ENCODE measurements around the gene RFXANK. TPM values are rescaled to one million over a fixed set of nuclear protein-coding genes. Genes with fewer than 3 reads are reported as not detected.

Gene RFXANK
- total RNA-seq, 2 experiments from 2014 or later, result 100 to 102 TPM

DNA sequence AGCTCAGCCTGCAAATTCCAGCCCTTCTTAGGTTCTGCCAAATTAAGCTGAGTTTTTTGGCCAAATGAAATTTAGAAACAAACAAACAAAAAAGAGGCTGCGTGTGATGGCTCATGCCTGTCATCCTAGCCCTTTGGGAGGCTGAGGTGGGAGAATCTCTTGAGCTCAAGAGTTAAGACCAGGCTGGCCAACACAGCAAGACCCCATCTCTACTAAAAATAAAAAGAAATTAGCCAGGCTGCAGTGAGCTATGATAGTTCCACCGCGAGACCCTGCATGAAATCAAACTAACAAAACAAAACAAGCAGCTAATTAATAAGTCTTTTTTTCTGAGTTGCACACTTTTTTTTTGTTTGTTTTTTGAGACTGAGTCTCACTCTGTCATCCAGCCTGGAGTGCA lies 37.6 kb downstream of the RFXANK start:
- ChIA-PET CTCF (interaction anchor here (0.7 to 1.4 kb wide), 2 partner anchors 55 to 73 kb away, joined by 3 read pairs; no protein-coding TSS in a partner anchor), POLR2A (no interaction called here)

DNA sequence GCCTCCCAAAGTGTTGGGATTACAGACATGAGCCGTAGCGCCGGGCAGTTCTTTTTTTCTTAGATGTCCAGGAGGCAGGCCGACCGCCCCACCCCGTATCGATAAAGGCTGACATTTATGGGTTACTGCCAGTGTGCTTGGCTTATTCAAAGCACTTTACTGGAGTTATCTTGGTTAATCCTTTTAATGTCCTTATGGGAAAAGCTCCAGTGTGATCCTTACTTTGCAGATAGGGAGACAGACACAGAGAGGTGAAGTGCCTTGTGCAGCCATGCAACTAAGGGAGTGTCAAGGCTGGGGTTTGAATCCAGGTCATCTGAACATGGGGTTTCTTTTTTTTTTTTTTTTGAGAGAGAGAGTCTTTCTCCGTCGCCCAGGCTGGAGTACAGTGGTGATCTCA lies 38.9 kb downstream of the RFXANK start:
- Mint-ChIP-seq H3K36me3 (ENCODE audit: low read depth) (no peaks in the 10 kb centered on the region), H3K9me3 (peaks cover 9% of the 10 kb centered on the region), H3K4me1 (no peaks in the 10 kb centered on the region), H3K4me3 (no peak overlapping the region), H3K27ac (no peak overlapping the region), H3K27me3 (peaks cover 6% of the 10 kb centered on the region)
- POLR2A ChIA-PET, result no interaction called here
- no peak for DNase-seq
- CTCF ChIA-PET, result no interaction called here

More for the DNA sequence above, 37.6 kb downstream of the RFXANK start:
- no peak overlapping the region for H3K4me3 Mint-ChIP-seq
- H3K27ac Mint-ChIP-seq, result no peak overlapping the region
- peaks cover 4% of the 10 kb centered on the region for H3K4me1 Mint-ChIP-seq
- H3K36me3 Mint-ChIP-seq (ENCODE audit: low read depth), result no peaks in the 10 kb centered on the region
- H3K27me3 Mint-ChIP-seq, result peaks cover 7% of the 10 kb centered on the region
- peaks cover 7% of the 10 kb centered on the region for H3K9me3 Mint-ChIP-seq
- DNase-seq, result no peak

DNA sequence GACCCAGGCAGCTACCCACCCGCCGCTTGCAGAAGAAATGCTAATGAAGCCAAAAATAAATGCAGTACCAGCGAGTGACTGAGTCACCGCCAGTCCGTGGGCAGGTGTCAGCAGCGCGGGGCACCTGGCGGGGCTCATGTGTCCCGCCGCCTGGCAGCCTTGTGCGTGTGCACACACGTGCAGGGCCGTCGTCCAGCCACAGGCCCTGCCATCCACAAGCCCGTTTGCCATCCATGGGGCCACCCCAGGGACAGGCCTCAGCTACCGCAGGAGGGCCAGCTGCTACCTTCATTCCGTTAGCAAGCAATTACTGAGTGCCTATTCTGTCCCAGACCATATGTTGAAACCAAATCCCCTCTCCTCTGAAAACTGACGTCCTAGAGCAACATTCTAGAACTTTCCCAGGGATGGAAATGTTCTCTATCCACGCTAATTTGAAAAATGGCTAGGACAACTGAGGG lies 40.2 kb downstream of the RFXANK start:
- Mint-ChIP-seq H3K4me3 (no peak overlapping the region), H3K27ac (no peak overlapping the region), H3K36me3 (ENCODE audit: low read depth) (no peaks in the 10 kb centered on the region), H3K9me3 (peaks cover 13% of the 10 kb centered on the region), H3K27me3 (peaks cover 9% of the 10 kb centered on the region), H3K4me1 (no peaks in the 10 kb centered on the region)
- CTCF ChIA-PET, result no interaction called here
- DNase-seq, result no peak
- POLR2A ChIA-PET, result no interaction called here

DNA sequence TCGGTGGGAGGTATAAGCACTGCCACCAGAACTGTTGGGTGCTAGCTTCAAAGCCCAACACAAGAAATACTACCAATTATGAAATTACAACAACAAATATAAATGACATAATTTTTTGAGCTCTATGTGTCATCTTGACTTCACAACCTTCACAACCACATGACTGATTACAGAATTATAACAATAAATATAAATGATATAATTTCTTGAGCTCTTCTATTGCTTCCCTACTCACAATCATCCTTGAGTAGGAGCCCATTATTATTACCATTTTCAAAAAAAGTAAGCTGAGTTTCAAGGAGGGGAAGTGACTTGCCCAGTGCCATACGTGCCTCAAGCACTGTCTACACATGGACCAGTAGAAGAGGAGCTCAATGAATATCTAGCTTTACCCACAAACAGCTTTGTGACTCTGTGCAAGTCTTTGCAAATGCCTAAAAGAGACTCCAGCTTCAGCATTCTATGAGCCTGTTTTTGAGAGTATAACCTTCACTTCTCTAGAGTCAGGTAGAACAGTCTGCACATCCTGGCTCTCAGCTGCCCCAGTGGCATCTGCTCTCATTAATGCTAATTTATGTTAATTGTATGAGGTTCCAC lies 42.3 kb downstream of the RFXANK start:
- Mint-ChIP-seq H3K4me3 (no peak overlapping the region), H3K9me3 (peaks cover 15% of the 10 kb centered on the region), H3K27me3 (peaks cover 5% of the 10 kb centered on the region), H3K36me3 (ENCODE audit: low read depth) (no peaks in the 10 kb centered on the region), H3K4me1 (no peaks in the 10 kb centered on the region), H3K27ac (no peak overlapping the region)
- DNase-seq, result no peak
- POLR2A ChIA-PET, result no interaction called here
- CTCF ChIA-PET, result interaction anchor here (0.6 to 1.8 kb wide), 3 partner anchors 9 to 145 kb away, joined by 3 to 10 read pairs (median 6); no protein-coding TSS in a partner anchor

DNA sequence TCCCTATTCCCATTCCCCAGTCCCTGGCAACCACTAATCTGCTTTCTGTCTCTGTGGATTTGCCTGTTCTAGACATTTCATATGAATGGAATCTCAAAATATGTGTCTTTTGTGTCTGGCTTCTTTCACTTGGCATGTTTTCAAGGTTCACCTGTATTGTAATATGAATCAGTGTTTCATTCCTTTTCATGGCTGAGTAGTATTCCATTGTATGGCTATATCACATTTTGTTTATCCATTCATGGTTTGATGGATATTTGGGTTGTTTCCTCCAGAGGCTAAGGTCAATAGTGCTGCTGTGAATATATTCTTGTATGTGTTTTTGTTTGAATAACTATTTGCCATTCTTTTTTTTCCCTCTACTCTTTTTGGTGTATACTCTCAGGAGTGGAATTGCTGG lies 44.1 kb downstream of the RFXANK start:
- POLR2A ChIA-PET, result no interaction called here

DNA sequence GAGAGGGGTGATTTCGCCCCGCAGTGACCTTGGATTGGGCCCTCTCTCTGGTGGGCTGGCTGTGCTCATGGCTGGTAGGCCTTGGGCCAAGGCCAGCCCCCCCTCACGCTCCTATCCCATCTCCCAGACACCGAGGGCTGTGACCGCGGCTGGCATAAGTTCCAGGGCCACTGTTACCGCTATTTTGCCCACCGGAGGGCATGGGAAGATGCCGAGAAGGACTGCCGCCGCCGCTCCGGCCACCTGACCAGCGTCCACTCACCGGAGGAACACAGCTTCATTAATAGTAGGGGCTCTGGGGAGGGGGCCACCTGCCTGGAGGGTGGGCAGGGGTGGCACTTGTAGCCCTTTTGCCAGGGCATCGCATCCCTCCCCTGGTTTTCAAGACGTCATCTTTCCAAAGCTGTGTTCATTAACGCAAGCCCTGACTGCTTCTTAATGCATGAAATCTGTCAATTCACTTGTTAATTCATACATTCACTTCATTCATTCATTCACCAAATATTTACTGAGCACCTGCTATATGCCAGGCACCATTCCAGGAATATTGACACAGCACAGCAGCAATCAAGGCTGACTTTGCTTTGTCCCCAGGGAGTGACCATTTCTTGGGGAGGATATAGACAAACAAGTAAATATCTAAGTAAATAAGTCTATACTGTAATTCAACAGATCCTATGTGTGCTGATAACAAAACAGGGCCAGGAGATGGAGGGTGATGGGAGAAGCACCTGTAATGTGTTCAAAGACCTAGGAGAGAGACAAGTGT lies 46.3 kb downstream of the RFXANK start:
- Mint-ChIP-seq H3K36me3 (ENCODE audit: low read depth) (no peaks in the 10 kb centered on the region), H3K9me3 (peaks cover 13% of the 10 kb centered on the region), H3K4me1 (no peaks in the 10 kb centered on the region), H3K27ac (no peak overlapping the region), H3K4me3 (no peak overlapping the region), H3K27me3 (peaks cover 4% of the 10 kb centered on the region)
- ChIA-PET POLR2A (no interaction called here), CTCF (no interaction called here)
- DNase-seq, result no peak

More for the DNA sequence above, 44.1 kb downstream of the RFXANK start:
- no peaks in the 10 kb centered on the region for H3K4me1 Mint-ChIP-seq
- H3K27ac Mint-ChIP-seq, result no peak overlapping the region
- peaks cover 15% of the 10 kb centered on the region for H3K9me3 Mint-ChIP-seq
- DNase-seq, result no peak
- CTCF ChIA-PET, result interaction anchor here (0.7 kb wide), 1 partner anchor 296 kb away, joined by 3 read pairs; no protein-coding TSS in a partner anchor
- no peaks in the 10 kb centered on the region for H3K36me3 Mint-ChIP-seq (ENCODE audit: low read depth)
- no peak overlapping the region for H3K4me3 Mint-ChIP-seq
- H3K27me3 Mint-ChIP-seq, result peaks cover 5% of the 10 kb centered on the region

DNA sequence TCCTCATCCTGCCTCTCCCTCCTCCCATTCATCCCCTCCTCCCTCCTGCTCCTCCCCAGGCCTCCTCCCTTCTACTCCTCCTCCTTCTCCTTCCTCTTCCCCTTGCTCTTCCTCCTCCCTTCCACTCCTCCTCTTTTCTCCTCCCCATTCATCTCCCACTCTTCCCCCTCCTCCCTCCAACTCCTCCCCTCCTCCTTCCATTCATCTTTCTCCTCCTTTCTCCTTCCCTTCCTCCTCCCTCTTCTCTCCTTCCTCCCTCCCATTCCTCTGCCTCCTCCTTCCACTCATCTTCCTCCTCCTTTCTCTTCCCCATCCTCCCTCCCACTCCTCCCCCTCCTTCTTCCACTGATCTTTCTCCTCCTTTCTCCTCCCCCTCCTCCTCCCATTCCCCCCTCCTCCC lies 47.6 kb downstream of the RFXANK start:
- Mint-ChIP-seq H3K27me3 (peaks cover 4% of the 10 kb centered on the region), H3K4me1 (no peaks in the 10 kb centered on the region), H3K4me3 (no peak overlapping the region), H3K9me3 (peaks cover 9% of the 10 kb centered on the region), H3K27ac (no peak overlapping the region), H3K36me3 (ENCODE audit: low read depth) (no peaks in the 10 kb centered on the region)
- CTCF ChIA-PET, result no interaction called here
- DNase-seq, result no peak
- POLR2A ChIA-PET, result no interaction called here

DNA sequence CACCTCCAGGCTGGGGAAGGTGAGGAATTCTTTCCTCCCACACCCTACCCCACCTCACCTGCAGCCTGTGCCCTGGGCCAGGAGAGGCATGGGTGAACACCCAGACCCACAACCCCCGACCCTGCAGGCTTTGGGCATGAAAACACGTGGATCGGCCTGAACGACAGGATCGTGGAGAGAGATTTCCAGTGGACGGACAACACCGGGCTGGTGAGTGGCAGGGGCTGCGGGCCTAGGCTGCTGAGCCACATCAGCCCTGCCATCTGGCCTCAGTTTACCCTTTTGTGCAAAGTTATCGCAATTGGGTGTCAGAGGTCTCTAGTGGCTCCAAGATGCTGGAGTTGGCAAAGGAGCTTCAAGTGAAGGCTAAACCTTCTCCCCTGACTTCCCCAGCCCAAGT lies 48.4 kb downstream of the RFXANK start:
- peaks cover 9% of the 10 kb centered on the region for H3K9me3 Mint-ChIP-seq
- H3K4me3 Mint-ChIP-seq, result no peak overlapping the region
- H3K27me3 Mint-ChIP-seq, result peaks cover 4% of the 10 kb centered on the region
- no peaks in the 10 kb centered on the region for H3K36me3 Mint-ChIP-seq (ENCODE audit: low read depth)
- H3K27ac Mint-ChIP-seq, result no peak overlapping the region
- no peak for DNase-seq
- ChIA-PET CTCF (no interaction called here), POLR2A (no interaction called here)
- no peaks in the 10 kb centered on the region for H3K4me1 Mint-ChIP-seq

DNA sequence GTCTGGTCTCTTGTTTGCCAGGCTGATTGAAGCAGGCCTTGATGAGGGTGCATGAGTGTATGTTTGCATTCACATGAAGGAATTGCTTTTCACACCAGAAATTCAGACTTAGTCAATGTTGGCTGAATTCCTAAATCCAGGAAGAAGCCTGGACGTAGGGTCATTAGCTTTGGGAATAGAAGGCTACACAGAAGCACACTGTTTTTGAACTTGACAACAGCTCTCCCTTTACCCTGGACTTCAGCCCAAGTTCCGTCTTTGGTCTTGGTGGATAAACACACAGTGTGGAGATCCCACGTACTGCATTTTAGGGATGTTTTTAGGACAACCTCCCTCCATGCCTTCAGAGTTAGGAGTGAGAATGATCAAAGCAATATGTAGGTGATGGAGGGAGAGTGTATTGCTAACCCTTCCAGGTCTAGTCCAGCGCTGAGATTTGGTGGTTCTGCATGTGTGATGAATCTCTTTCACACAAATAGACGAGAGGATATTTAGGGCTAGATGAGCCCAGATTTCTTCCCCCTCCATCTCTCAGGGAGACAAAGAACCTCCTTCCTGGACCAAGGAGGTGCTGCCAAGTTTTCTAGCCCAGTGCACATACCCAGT lies 58.2 kb downstream of the RFXANK start:
- peaks cover 17% of the 10 kb centered on the region for H3K27me3 Mint-ChIP-seq
- POLR2A ChIA-PET, result no interaction called here
- CTCF ChIA-PET, result no interaction called here
- DNase-seq, result no peak
- no peak overlapping the region for H3K27ac Mint-ChIP-seq
- no peak overlapping the region for H3K4me3 Mint-ChIP-seq
- no peaks in the 10 kb centered on the region for H3K9me3 Mint-ChIP-seq
- no peaks in the 10 kb centered on the region for H3K4me1 Mint-ChIP-seq
- no peaks in the 10 kb centered on the region for H3K36me3 Mint-ChIP-seq (ENCODE audit: low read depth)

Other genes with a start within 250 kb of the RFXANK start
- 100 to 1,000 TPM; 125 to 128 TPM for gene SUGP2, start 158.7 kb upstream of the RFXANK start, total RNA-seq
- gene ARMC6, start 158.7 kb upstream of the RFXANK start, total RNA-seq, result 10 to 100 TPM; 19.7 to 22.5 TPM
- gene SLC25A42, start 128.3 kb upstream of the RFXANK start, total RNA-seq, result 10 to 100 TPM; 17.6 to 21.0 TPM
- 10 to 100 TPM; 18.9 TPM for gene TMEM161A, start 53.8 kb upstream of the RFXANK start, total RNA-seq
- gene MEF2B, start 22.0 kb upstream of the RFXANK start, total RNA-seq, result 1 to 10 TPM; 1.6 to 5.4 TPM
- gene BORCS8, start 106 bp upstream of the RFXANK start, total RNA-seq, result 10 to 100 TPM; 28.5 to 29.0 TPM
- 10 to 100 TPM; 25.8 to 25.9 TPM for gene NR2C2AP, start 11.2 kb downstream of the RFXANK start, total RNA-seq
- not detected for gene NCAN, start 19.7 kb downstream of the RFXANK start, total RNA-seq
- gene TM6SF2, start 81.0 kb downstream of the RFXANK start, total RNA-seq, result not detected
- gene SUGP1, start 128.3 kb downstream of the RFXANK start, total RNA-seq, result 10 to 100 TPM; 63.1 to 67.1 TPM
- gene MAU2, start 128.6 kb downstream of the RFXANK start, total RNA-seq, result 10 to 100 TPM; 68.8 to 76.9 TPM
- gene GATAD2A, start 213.4 kb downstream of the RFXANK start, total RNA-seq, result 100 to 1,000 TPM; 109 to 113 TPM